K562 (cell line): ENCODE results near the gene MRPL52. TPM values are rescaled to one million over a fixed set of nuclear protein-coding genes. Genes with fewer than 3 reads are reported as not detected.
"Not testable (repeated sequence)": the region's sequence is repeated elsewhere in the genome, so short reads cannot be mapped to it uniquely, and the experiment has no call there.

ENCODE experiments used
- ATAC-seq: fragments of 200-7000 bp; cut with Tn5 transposase; 3 replicates; pipeline ENCODE4 v1.9.1; 2020; ENCODE audit warnings: moderate library complexity
- BruUV-seq: library from RNA; stranded (reverse); fragments of 400-500 nt; replicated peaks from 2 replicates; lab custom pipeline; 2021; lab: Mats Ljungman, UMichigan
- CTCF ChIA-PET: fragments of 300-600 bp; formaldehyde crosslinking; extraction: SDS; loops from one replicate; lab custom pipeline; 2021; ENCODE audit warnings: low intra/inter-chr PET ratio; lab: Yijun Ruan, JAX
- POLR2A ChIA-PET: fragments of 300-600, 350-650 bp; sonication (Branson Sonifier 250); formaldehyde crosslinking; extraction: SDS; loops from one replicate; lab custom pipeline; 2021; ENCODE audit warnings: antibody characterized with exemption, inconsistent platforms; lab: Yijun Ruan, JAX
- DNase-seq, 4 experiments: peaks; one replicate each; pipeline versions ENCODE4 v3.0.0 to v3.0.0-alpha.2; 2011 to 2018; ENCODE audit warnings: low spot score in 3 of 4, mixed read lengths in 3 of 4; ENCODE audit errors: extremely low read depth in 1 of 4
- FAIRE-seq: peaks from 2 replicates; lab custom pipeline; 2011; peaks lifted over from hg19 to GRCh38; lab: Jason Lieb, UNC
- H2AFZ ChIP-seq: 2 replicates; pipeline ENCODE4 v1.6.0; 2011; ENCODE audit warnings: low read depth, low read length, control low read depth, inconsistent platforms
- H3K27ac ChIP-seq: fragments of 200-600 bp; 3 replicates; pipeline ENCODE4 v1.8.0; 2011; ENCODE audit warnings: low read depth, mild to moderate bottlenecking, control low read depth, inconsistent platforms, low read length, moderate library complexity, mixed read lengths; ENCODE audit errors: extremely low read depth
- H3K27me3 ChIP-seq, 2 experiments: fragments of 300-600 bp in 1 of 2; 2 replicates in 1 of 2; 3 replicates in 1 of 2; pipeline versions ENCODE4 v1.6.0 to v1.8.0; 2011; ENCODE audit warnings: inconsistent platforms in 2 of 2, low read length in 2 of 2, mild to moderate bottlenecking in 1 of 2, mixed read lengths in 1 of 2, moderate library complexity in 1 of 2; ENCODE audit not compliant: control insufficient read depth in 2 of 2, insufficient read depth in 2 of 2
- H3K36me3 ChIP-seq: fragments of 300-600 bp; 3 replicates; pipeline ENCODE4 v1.8.0; 2011; ENCODE audit warnings: mild to moderate bottlenecking, low read length, inconsistent platforms; ENCODE audit not compliant: control insufficient read depth, insufficient read depth
- H3K4me1 ChIP-seq, 2 experiments: fragments of 200-600 bp in 1 of 2; replicated peaks in 1 of 2; 2 replicates in 1 of 2; 3 replicates in 1 of 2; pipeline versions ENCODE4 v1.5.1 to v1.8.0; 2011; ENCODE audit warnings: inconsistent platforms in 2 of 2, low read length in 2 of 2, mild to moderate bottlenecking in 1 of 2, mixed read lengths in 1 of 2, moderate library complexity in 1 of 2; ENCODE audit not compliant: control insufficient read depth in 2 of 2, insufficient read depth in 2 of 2
- H3K4me2 ChIP-seq: 2 replicates; pipeline ENCODE4 v1.6.1; 2011; ENCODE audit warnings: low read length, control low read depth, inconsistent platforms, mixed read lengths; ENCODE audit not compliant: insufficient read depth
- H3K4me3 ChIP-seq: fragments of 200-600 bp; sonication (generic), shearing (Covaris generic); 2 replicates; pipeline ENCODE4 v1.5.1; 2016; ENCODE audit warnings: control low read depth, inconsistent platforms
- H3K79me2 ChIP-seq: fragments of 200-600 bp; 3 replicates; pipeline ENCODE4 v1.8.0; 2011; ENCODE audit warnings: low read length, inconsistent platforms; ENCODE audit not compliant: control insufficient read depth, insufficient read depth
- H3K9ac ChIP-seq, 2 experiments: 2 replicates each; pipeline versions ENCODE4 v1.6.0 to v1.6.1; 2011; ENCODE audit warnings: low read depth in 2 of 2, low read length in 2 of 2, control low read depth in 1 of 2, inconsistent platforms in 1 of 2, mild to moderate bottlenecking in 1 of 2, mixed read lengths in 1 of 2; ENCODE audit not compliant: insufficient read depth in 1 of 2
- H3K9me1 ChIP-seq: one replicate; pipeline ENCODE4 v1.6.0; 2011; ENCODE audit warnings: inconsistent platforms, mild to moderate bottlenecking, low read length, moderate library complexity; ENCODE audit not compliant: control insufficient read depth, insufficient read depth
- H3K9me3 ChIP-seq: replicated peaks from 2 replicates; pipeline ENCODE4 v1.5.1; 2011; ENCODE audit warnings: low read depth, low read length, inconsistent platforms; ENCODE audit not compliant: control insufficient read depth, insufficient read depth
- H4K20me1 ChIP-seq: replicated peaks from 2 replicates; pipeline ENCODE4 v1.6.1; 2011; ENCODE audit warnings: low read length, inconsistent platforms, mixed read lengths; ENCODE audit not compliant: control insufficient read depth, insufficient read depth
- BCOR ChIP-seq: fragments of 450-650 bp; IDR thresholded peaks from 2 replicates; pipeline ENCODE4 v1.6.1; 2016
- HDGF ChIP-seq: fragments of 450-650 bp; IDR thresholded peaks from 2 replicates; pipeline ENCODE4 v1.6.1; 2016
- MBD1 ChIP-seq: fragments of 250-450 bp; sonication (Bioruptor Pico); IDR thresholded peaks from 2 replicates; pipeline ENCODE4 v1.8.0; 2022; ENCODE audit warnings: inconsistent platforms
- MECOM ChIP-seq: fragments of 250-450 bp; sonication (Bioruptor Pico); IDR thresholded peaks from 2 replicates; pipeline ENCODE4 v1.8.0; 2022; ENCODE audit warnings: inconsistent platforms
- MLLT1 ChIP-seq, 2 experiments: fragments of 450-650 bp; IDR thresholded peaks; 2 replicates each; pipeline ENCODE4 v1.6.1; 2016
- SMARCA5 ChIP-seq: fragments of 450-650 bp; IDR thresholded peaks from 2 replicates; pipeline ENCODE4 v1.6.1; 2016
- SRF ChIP-seq, 2 experiments: fragments of 250-450, 450-650 bp in 1 of 2; sonication (Bioruptor Pico) in 1 of 2; sonication (generic) in 1 of 2; formaldehyde crosslinking; IDR thresholded peaks; 2 replicates each; pipeline versions ENCODE4 v1.5.0 to v1.5.1; 2020 to 2022; ENCODE audit warnings: mild to moderate bottlenecking in 1 of 2, missing genetic modification reagents in 1 of 2
- TCF3 ChIP-seq: sonication (generic); formaldehyde crosslinking; IDR thresholded peaks from 2 replicates; pipeline ENCODE4 v1.4.0; 2020; ENCODE audit warnings: mild to moderate bottlenecking, missing genetic modification reagents
- TRIM28 ChIP-seq: fragments of 450-650 bp; IDR thresholded peaks from 2 replicates; pipeline ENCODE4 v1.6.1; 2017
- ZNF395 ChIP-seq: fragments of 200-800 bp; sonication (Bioruptor generic); IDR thresholded peaks from 2 replicates; pipeline ENCODE4 v1.6.1; 2017; ENCODE audit warnings: missing genetic modification characterization, missing compliant biosample characterization
- WGBS: fragments of 100-300 bp; shearing (Covaris generic); methylation state at CpG from one replicate; pipeline ENCODE4 v1.1.6; 2016; ENCODE audit warnings: low coverage, mixed read lengths; ENCODE audit not compliant: insufficient coverage; ENCODE audit errors: missing lambda C conversion rate; 5-methylcytosine and 5-hydroxymethylcytosine counted together
- in situ Hi-C: fragments of 300-500 bp; cut with MboI; formaldehyde crosslinking; loops from 4 replicates; pipeline ENCODE4 v1.15.0; 2018; ENCODE audit warnings: inconsistent platforms, mixed read lengths
- intact Hi-C: fragments of 100-400 bp; cut with micrococcal nuclease; formaldehyde crosslinking; loops from 2 replicates; pipeline ENCODE4 v1.14.2; 2022
- polyA plus RNA-seq, 8 experiments: library from polyadenylated mRNA; depleted of rRNA in 4 of 8; stranded (reverse) in 5 of 8; unstranded in 3 of 8; fragments of >200 nt; fragmentation: Nextera tagmentation in 2 of 8; fragmentation: Illumina TruSeq in 1 of 8; extraction: Ambion mirVana in 2 of 8; extraction: Trizol in 1 of 8; gene quantifications; 2 replicates each; pipeline versions ENCODE4 v1.2.1 to v1.2.3, GENCODE V29; 2011 to 2014; ENCODE audit warnings: inconsistent platforms in 1 of 8, missing spikeins in 1 of 8
- total RNA-seq, 7 experiments: library from RNA; depleted of rRNA in 6 of 7; stranded (reverse); fragments of >200 nt in 6 of 7; fragmentation: Illumina TruSeq in 2 of 7; extraction: Trizol in 2 of 7; gene quantifications; 2 replicates each; pipeline versions ENCODE4 v1.2.1 to v1.2.3, GENCODE V29; 2011 to 2021; ENCODE audit warnings: low replicate concordance in 1 of 7
- TF ChIP-seq, protein P1 (sequence below): fragments of 450-650 bp; IDR thresholded peaks from 2 replicates; pipeline ENCODE4 v1.6.1; 2016; ENCODE audit warnings: missing biosample characterization, missing genetic modification characterization
- TF ChIP-seq, protein P2 (sequence below): fragments of 450-650 bp; conservative IDR thresholded peaks from 2 replicates; pipeline ENCODE4 v1.6.1; 2016; ENCODE audit warnings: missing genetic modification characterization, low read depth, mild to moderate bottlenecking, control low read depth, missing compliant biosample characterization

Gene MRPL52
- total and polyA plus RNA-seq, 9 of the 15 experiments (the other 6 are each of a cell fraction or from before 2014, with no cell fraction given): 56.5 to 213 (median 168) TPM

GRCh38 chr14:22829076-22829660, 519 bp upstream of the MRPL52 start:
- ChIA-PET POLR2A (interaction anchor here (1.0 to 1.7 kb wide), 3 partner anchors 10 to 59 kb away, joined by 3 to 10 read pairs (median 6); no protein-coding TSS in a partner anchor), CTCF (interaction anchor here (0.6 kb wide), 1 partner anchor 464 kb away, joined by 3 read pairs; no protein-coding TSS in a partner anchor)
- DNase-seq, in situ Hi-C loops, intact Hi-C loops, H3K9me3 ChIP-seq, H3K9me1 ChIP-seq, ATAC-seq, H4K20me1 ChIP-seq, H3K27me3 ChIP-seq, FAIRE-seq: not testable (repeated sequence)
- TF ChIP-seq MBD1 (CRISPR knock-in tag) (peak; percentile 85; the same call in 1 of the 2 replicates), TRIM28 (peak; percentile 67; the same call in 1 of the 2 replicates), ZNF395 (peak; percentile 69; the same call in 1 of the 2 replicates), TCF3 (CRISPR knock-in tag) (peak; percentile 9; the same call in 1 of the 2 replicates), BCOR (peak; percentile 51; the same call in 1 of the 2 replicates), SRF (CRISPR knock-in tag; IDR thresholded peaks at IDR 0.05) (0 out of 4 replicates have a peak, but pooled peaks of 1 of the 2 experiments have one; percentile 7), HDGF (0 out of 2 replicates have a peak, but pooled peaks have one; percentile 44), SMARCA5 (0 out of 2 replicates have a peak, but pooled peaks have one; percentile 46), MLLT1 (IDR thresholded peaks at IDR 0.05) (0 out of 4 replicates have a peak, but pooled peaks of 1 of the 2 experiments have one; percentile 31), MECOM (peak; percentile 35; the same call in 1 of the 2 replicates)
- TF ChIP-seq, protein P1, sequence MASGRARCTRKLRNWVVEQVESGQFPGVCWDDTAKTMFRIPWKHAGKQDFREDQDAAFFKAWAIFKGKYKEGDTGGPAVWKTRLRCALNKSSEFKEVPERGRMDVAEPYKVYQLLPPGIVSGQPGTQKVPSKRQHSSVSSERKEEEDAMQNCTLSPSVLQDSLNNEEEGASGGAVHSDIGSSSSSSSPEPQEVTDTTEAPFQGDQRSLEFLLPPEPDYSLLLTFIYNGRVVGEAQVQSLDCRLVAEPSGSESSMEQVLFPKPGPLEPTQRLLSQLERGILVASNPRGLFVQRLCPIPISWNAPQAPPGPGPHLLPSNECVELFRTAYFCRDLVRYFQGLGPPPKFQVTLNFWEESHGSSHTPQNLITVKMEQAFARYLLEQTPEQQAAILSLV (tag): 0 out of 2 replicates have a peak, but pooled peaks have one; percentile 38
- TF ChIP-seq, protein P2, sequence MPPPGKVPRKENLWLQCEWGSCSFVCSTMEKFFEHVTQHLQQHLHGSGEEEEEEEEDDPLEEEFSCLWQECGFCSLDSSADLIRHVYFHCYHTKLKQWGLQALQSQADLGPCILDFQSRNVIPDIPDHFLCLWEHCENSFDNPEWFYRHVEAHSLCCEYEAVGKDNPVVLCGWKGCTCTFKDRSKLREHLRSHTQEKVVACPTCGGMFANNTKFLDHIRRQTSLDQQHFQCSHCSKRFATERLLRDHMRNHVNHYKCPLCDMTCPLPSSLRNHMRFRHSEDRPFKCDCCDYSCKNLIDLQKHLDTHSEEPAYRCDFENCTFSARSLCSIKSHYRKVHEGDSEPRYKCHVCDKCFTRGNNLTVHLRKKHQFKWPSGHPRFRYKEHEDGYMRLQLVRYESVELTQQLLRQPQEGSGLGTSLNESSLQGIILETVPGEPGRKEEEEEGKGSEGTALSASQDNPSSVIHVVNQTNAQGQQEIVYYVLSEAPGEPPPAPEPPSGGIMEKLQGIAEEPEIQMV (tag): 0 out of 2 replicates have a peak, but pooled peaks have one; percentile 23
- TSS peak; percentile 65 for BruUV-seq
- peaks cover 32% of the 10 kb centered on the region for H3K36me3 ChIP-seq
- H3K9ac ChIP-seq: peak overlapping the region in 1 of 2 experiments; percentile 96; a peak in 2 of 4 replicates
- H3K27ac ChIP-seq: peak overlapping the region; percentile 95
- peak overlapping the region; percentile 88 for H3K4me2 ChIP-seq
- H2AFZ ChIP-seq: peak overlapping the region; percentile 98
- WGBS: 71% methylated on average over 9 of the region's 12 CpGs
- peaks cover 5 to 12% of the 10 kb centered on the region in 2 experiments; a peak in 4 of 5 replicates for H3K4me1 ChIP-seq
- H3K79me2 ChIP-seq: peaks cover 21% of the 10 kb centered on the region
- peak overlapping the region; percentile 90 for H3K4me3 ChIP-seq
